SK-N-MC (cell line): ENCODE data around the gene PACRG.

Experiments
- EZH2 ChIP-seq: fragments of 200-600 bp; sonication (generic); IDR thresholded peaks from one replicate; pipeline ENCODE4 v1.6.1; 2017; ENCODE audit warnings: antibody characterized with exemption
- POLR2AphosphoS5 ChIP-seq: IDR thresholded peaks from 2 replicates; pipeline ENCODE4 v1.6.1; 2012; ENCODE audit warnings: mild to moderate bottlenecking, low read depth, low read length, borderline replicate concordance

DNA sequence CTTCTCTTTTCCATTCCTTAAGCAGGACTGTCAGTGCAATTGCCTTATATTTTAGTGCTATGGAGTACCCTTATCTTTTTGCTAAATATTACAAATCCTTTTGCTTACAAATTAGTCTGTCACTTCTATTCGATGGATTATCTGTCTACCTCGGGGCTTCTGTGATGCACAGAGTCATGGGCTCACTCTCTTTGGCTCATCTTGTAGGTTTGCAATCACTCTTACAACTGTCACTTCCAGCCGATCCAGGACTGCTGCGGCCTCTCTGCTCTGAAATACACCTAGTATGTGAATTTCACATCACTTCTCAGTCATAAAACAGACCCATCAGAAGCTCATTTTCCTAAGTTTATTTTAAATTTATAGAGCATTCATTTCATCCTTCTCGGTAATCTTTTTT lies 393.5 kb downstream of the PACRG start:
- TF ChIP-seq EZH2 (no peak), POLR2AphosphoS5 (no peak)
